H9 (cell line): ENCODE measurements around the gene PHOSPHO1. TPM values are rescaled to one million over a fixed set of nuclear protein-coding genes. Genes with fewer than 3 reads are reported as not detected.

Source experiments
- DNase-seq: peaks from one replicate; pipeline ENCODE4 v3.0.0-alpha.2; 2017
- H2AFZ ChIP-seq: one replicate; pipeline ENCODE4 v1.6.1; 2013; ENCODE audit warnings: mild to moderate bottlenecking, low read length, control low read depth, moderate library complexity
- H2AK5ac ChIP-seq: 2 replicates; pipeline ENCODE4 v1.6.1; 2013; ENCODE audit warnings: low read length, control low read depth, mixed read lengths; ENCODE audit not compliant: insufficient read length
- H2BK120ac ChIP-seq: one replicate; pipeline ENCODE4 v1.6.1; 2013; ENCODE audit warnings: low read depth, mild to moderate bottlenecking, low read length, control low read depth, inconsistent platforms; ENCODE audit not compliant: poor library complexity, severe bottlenecking
- H2BK12ac ChIP-seq: 2 replicates; pipeline ENCODE4 v1.6.1; 2013; ENCODE audit warnings: low read length, control low read depth, mixed read lengths, low read depth; ENCODE audit not compliant: insufficient read length
- H2BK15ac ChIP-seq: 2 replicates; pipeline ENCODE4 v1.6.1; 2013; ENCODE audit warnings: low read depth, low read length, control low read depth
- H2BK20ac ChIP-seq: one replicate; pipeline ENCODE4 v1.6.1; 2013; ENCODE audit warnings: low read depth, mild to moderate bottlenecking, low read length, control low read depth, inconsistent platforms; ENCODE audit not compliant: poor library complexity, severe bottlenecking
- H2BK5ac ChIP-seq: 2 replicates; pipeline ENCODE4 v1.6.1; 2013; ENCODE audit warnings: low read length, control low read depth, mixed read lengths; ENCODE audit not compliant: insufficient read length
- H3K14ac ChIP-seq: 2 replicates; pipeline ENCODE4 v1.6.1; 2013; ENCODE audit warnings: low read length, control low read depth; ENCODE audit not compliant: insufficient read depth
- H3K18ac ChIP-seq: 2 replicates; pipeline ENCODE4 v1.6.1; 2013; ENCODE audit warnings: low read depth, mild to moderate bottlenecking, mixed read lengths, low read length, control low read depth; ENCODE audit not compliant: insufficient read length
- H3K23ac ChIP-seq: 2 replicates; pipeline ENCODE4 v1.6.1; 2013; ENCODE audit warnings: low read length, control low read depth, mixed read lengths, low read depth; ENCODE audit not compliant: insufficient read length
- H3K23me2 ChIP-seq: 2 replicates; pipeline ENCODE4 v1.6.1; 2013; ENCODE audit warnings: low read depth, mild to moderate bottlenecking, mixed read lengths, low read length, control low read depth; ENCODE audit not compliant: insufficient read length, poor library complexity, severe bottlenecking
- H3K27ac ChIP-seq: 2 replicates; pipeline ENCODE4 v1.5.1; 2013; ENCODE audit warnings: low read length, control low read depth, mixed read lengths, low read depth; ENCODE audit not compliant: insufficient read length
- H3K27me3 ChIP-seq: 2 replicates; pipeline ENCODE4 v1.6.1; 2013; ENCODE audit warnings: low read length, control low read depth, inconsistent platforms; ENCODE audit not compliant: insufficient read depth
- H3K4ac ChIP-seq: 2 replicates; pipeline ENCODE4 v1.6.1; 2013; ENCODE audit warnings: low read depth, mild to moderate bottlenecking, control low read depth, inconsistent platforms, low read length, moderate library complexity
- H3K4me1 ChIP-seq: 2 replicates; pipeline ENCODE4 v1.6.1; 2013; ENCODE audit warnings: low read length, control low read depth, inconsistent platforms; ENCODE audit not compliant: insufficient read depth
- H3K4me2 ChIP-seq: 2 replicates; pipeline ENCODE4 v1.6.1; 2013; ENCODE audit warnings: low read length, control low read depth, mixed read lengths; ENCODE audit not compliant: insufficient read length, insufficient read depth
- H3K56ac ChIP-seq: 2 replicates; pipeline ENCODE4 v1.6.1; 2013; ENCODE audit warnings: low read depth, mild to moderate bottlenecking, mixed read lengths, low read length, control low read depth; ENCODE audit not compliant: insufficient read length
- H3K79me1 ChIP-seq: 2 replicates; pipeline ENCODE4 v1.6.1; 2013; ENCODE audit warnings: low read depth, mild to moderate bottlenecking, moderate library complexity, low read length, control low read depth, inconsistent platforms; ENCODE audit not compliant: insufficient read depth, poor library complexity, severe bottlenecking
- H3K79me2 ChIP-seq: 2 replicates; pipeline ENCODE4 v1.6.1; 2013; ENCODE audit warnings: low read length, control low read depth, inconsistent platforms; ENCODE audit not compliant: insufficient read depth
- H3K9ac ChIP-seq: 2 replicates; pipeline ENCODE4 v1.6.1; 2013; ENCODE audit warnings: low read length, control low read depth, mixed read lengths; ENCODE audit not compliant: insufficient read length; ENCODE audit errors: extremely low read depth
- H3K9me3 ChIP-seq: one replicate; pipeline ENCODE4 v1.6.1; 2013; ENCODE audit warnings: low read depth, low read length, inconsistent platforms; ENCODE audit not compliant: control insufficient read depth
- H3T11ph ChIP-seq: one replicate; pipeline ENCODE4 v1.6.1; 2013; ENCODE audit warnings: mild to moderate bottlenecking, low read length, control low read depth, inconsistent platforms
- H4K20me1 ChIP-seq: one replicate; pipeline ENCODE4 v1.6.1; 2013; ENCODE audit not compliant: control insufficient read depth, insufficient read length, insufficient read depth
- H4K5ac ChIP-seq: 2 replicates; pipeline ENCODE4 v1.6.1; 2013; ENCODE audit warnings: low read depth, mild to moderate bottlenecking, mixed read lengths, low read length, control low read depth; ENCODE audit not compliant: insufficient read length
- H4K8ac ChIP-seq: replicated peaks from 2 replicates; pipeline ENCODE4 v1.6.1; 2013; ENCODE audit warnings: low read length, control low read depth, mixed read lengths, low read depth; ENCODE audit not compliant: insufficient read length
- H4K91ac ChIP-seq: 2 replicates; pipeline ENCODE4 v1.6.1; 2013; ENCODE audit warnings: low read depth, mild to moderate bottlenecking, moderate library complexity, mixed read lengths, low read length, control low read depth; ENCODE audit not compliant: insufficient read length
- H3K27ac Mint-ChIP-seq, 3 experiments: 2 replicates in 2 of 3; 3 replicates in 1 of 3; pipeline ENCODE4 v1.8.0; 2020 to 2021; ENCODE audit warnings: mixed read lengths in 3 of 3, mild to moderate bottlenecking in 1 of 3, moderate library complexity in 1 of 3
- H3K27me3 Mint-ChIP-seq: 2 replicates; pipeline ENCODE4 v1.8.0; 2021; ENCODE audit warnings: low read depth, mild to moderate bottlenecking, moderate library complexity, mixed read lengths
- H3K36me3 Mint-ChIP-seq, 3 experiments: 2 replicates in 2 of 3; 3 replicates in 1 of 3; pipeline ENCODE4 v1.8.0; 2020 to 2021; ENCODE audit warnings: low read depth in 3 of 3, mixed read lengths in 3 of 3; ENCODE audit not compliant: insufficient read depth in 1 of 3
- H3K4me1 Mint-ChIP-seq, 2 experiments: 2 replicates each; pipeline ENCODE4 v1.8.0; 2020; ENCODE audit warnings: mixed read lengths in 2 of 2
- H3K4me3 Mint-ChIP-seq, 2 experiments: 2 replicates in 1 of 2; 3 replicates in 1 of 2; pipeline ENCODE4 v1.8.0; 2020 to 2021; ENCODE audit warnings: mild to moderate bottlenecking in 2 of 2, mixed read lengths in 2 of 2, moderate library complexity in 1 of 2
- H3K9me3 Mint-ChIP-seq, 2 experiments: 2 replicates in 1 of 2; 3 replicates in 1 of 2; pipeline ENCODE4 v1.8.0; 2020; ENCODE audit warnings: mild to moderate bottlenecking in 2 of 2, mixed read lengths in 2 of 2, moderate library complexity in 1 of 2
- WGBS: extraction: QIAGEN DNeasy Blood & Tissue Kit; methylation state at CpG from one replicate; pipeline ENCODE4 v1.1.7; 2013; ENCODE audit warnings: missing lambda C conversion rate, low lambda C conversion rate, mixed read lengths; ENCODE audit not compliant: insufficient read length; ENCODE audit errors: extremely low coverage; 5-methylcytosine and 5-hydroxymethylcytosine counted together
- total RNA-seq: library from RNA; stranded (reverse); gene quantifications from 2 replicates; pipeline ENCODE4 v1.2.1, GENCODE V29; 2021
- TF ChIP-seq, protein P1 (sequence below): fragments of 200-600 bp; sonication (generic); conservative IDR thresholded peaks from 3 replicates; pipeline ENCODE4 v1.8.0; 2021; ENCODE audit warnings: antibody characterized with exemption, mild to moderate bottlenecking

Gene PHOSPHO1
- total RNA-seq, 1 experiment from 2014 or later = 0.63 TPM

DNA sequence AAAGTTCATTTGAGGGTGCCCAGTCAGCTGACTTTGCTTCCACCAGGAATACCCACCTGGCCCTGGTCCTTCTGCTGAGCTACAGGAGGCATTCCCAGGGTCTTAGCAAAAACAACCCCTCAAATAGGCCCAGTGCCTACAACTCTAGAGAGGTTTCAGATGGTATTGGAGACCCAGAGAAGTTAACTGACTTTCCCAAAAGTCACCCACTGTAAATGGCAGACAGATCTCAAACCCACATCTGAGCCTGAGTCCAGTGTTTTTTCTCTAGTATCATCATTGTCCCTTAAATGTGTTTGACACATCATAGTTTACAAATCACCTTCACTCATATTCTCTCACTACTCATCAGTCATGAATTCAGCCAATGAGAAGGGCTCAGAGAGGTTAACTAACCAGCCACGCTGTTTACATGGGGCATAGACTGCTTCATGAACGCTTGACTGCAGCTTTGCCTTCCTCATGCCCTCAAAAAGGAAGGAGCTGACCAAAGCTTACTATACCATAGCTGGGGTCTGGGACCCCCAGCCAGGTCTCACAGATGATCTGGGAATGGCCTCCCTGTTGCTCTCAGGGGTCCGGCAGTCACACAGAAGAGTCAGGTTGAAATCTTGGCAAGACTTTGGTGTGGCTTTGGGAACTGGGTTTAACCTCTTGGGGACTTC, 3.7 kb downstream of the PHOSPHO1 start:
- H2AK5ac ChIP-seq = no peak overlapping the region
- H3K79me2 ChIP-seq = no peaks in the 10 kb centered on the region
- no peak overlapping the region for H4K5ac ChIP-seq
- H3K56ac ChIP-seq = no peak overlapping the region
- H2BK20ac ChIP-seq = no peak overlapping the region
- Mint-ChIP-seq H3K9me3 (no peaks in the 10 kb centered on the region), H3K27ac (no peak overlapping the region), H3K4me3 (no peak overlapping the region), H3K36me3 (no peaks in the 10 kb centered on the region; a peak in 1 of 7 replicates), H3K4me1 (peaks cover 27 to 30% of the 10 kb centered on the region in 2 experiments), H3K27me3 (peaks cover 98% of the 10 kb centered on the region)
- DNase-seq = no peak
- H3K4me2 ChIP-seq = no peak overlapping the region
- no peak overlapping the region for H4K8ac ChIP-seq
- no peak overlapping the region for H3K4ac ChIP-seq
- no peak overlapping the region for H2AFZ ChIP-seq
- H2BK5ac ChIP-seq = no peak overlapping the region
- TF ChIP-seq, protein P1, sequence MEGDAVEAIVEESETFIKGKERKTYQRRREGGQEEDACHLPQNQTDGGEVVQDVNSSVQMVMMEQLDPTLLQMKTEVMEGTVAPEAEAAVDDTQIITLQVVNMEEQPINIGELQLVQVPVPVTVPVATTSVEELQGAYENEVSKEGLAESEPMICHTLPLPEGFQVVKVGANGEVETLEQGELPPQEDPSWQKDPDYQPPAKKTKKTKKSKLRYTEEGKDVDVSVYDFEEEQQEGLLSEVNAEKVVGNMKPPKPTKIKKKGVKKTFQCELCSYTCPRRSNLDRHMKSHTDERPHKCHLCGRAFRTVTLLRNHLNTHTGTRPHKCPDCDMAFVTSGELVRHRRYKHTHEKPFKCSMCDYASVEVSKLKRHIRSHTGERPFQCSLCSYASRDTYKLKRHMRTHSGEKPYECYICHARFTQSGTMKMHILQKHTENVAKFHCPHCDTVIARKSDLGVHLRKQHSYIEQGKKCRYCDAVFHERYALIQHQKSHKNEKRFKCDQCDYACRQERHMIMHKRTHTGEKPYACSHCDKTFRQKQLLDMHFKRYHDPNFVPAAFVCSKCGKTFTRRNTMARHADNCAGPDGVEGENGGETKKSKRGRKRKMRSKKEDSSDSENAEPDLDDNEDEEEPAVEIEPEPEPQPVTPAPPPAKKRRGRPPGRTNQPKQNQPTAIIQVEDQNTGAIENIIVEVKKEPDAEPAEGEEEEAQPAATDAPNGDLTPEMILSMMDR = no peak
- H3K9ac ChIP-seq = no peak overlapping the region
- peaks cover 14% of the 10 kb centered on the region for H3K23me2 ChIP-seq
- no peak overlapping the region for H2BK12ac ChIP-seq
- H3K18ac ChIP-seq = no peak overlapping the region
- H3K23ac ChIP-seq = no peak overlapping the region
- no peak overlapping the region for H3T11ph ChIP-seq
- no peak overlapping the region for H3K27ac ChIP-seq
- peaks cover 22% of the 10 kb centered on the region; the same call in 1 of the 2 replicates for H3K27me3 ChIP-seq
- no peak overlapping the region for H3K14ac ChIP-seq
- no peaks in the 10 kb centered on the region for H4K20me1 ChIP-seq
- H2BK15ac ChIP-seq = no peak overlapping the region
- H3K4me1 ChIP-seq = no peaks in the 10 kb centered on the region
- H3K9me3 ChIP-seq = no peaks in the 10 kb centered on the region
- H3K79me1 ChIP-seq = no peaks in the 10 kb centered on the region
- no peak overlapping the region for H2BK120ac ChIP-seq
- H4K91ac ChIP-seq = no peak overlapping the region
- no CpG with 5 or more reads among the region's 3 CpGs for WGBS
